Measurements from ENCODE around the gene SLC39A13.

Gene SLC39A13

DNA sequence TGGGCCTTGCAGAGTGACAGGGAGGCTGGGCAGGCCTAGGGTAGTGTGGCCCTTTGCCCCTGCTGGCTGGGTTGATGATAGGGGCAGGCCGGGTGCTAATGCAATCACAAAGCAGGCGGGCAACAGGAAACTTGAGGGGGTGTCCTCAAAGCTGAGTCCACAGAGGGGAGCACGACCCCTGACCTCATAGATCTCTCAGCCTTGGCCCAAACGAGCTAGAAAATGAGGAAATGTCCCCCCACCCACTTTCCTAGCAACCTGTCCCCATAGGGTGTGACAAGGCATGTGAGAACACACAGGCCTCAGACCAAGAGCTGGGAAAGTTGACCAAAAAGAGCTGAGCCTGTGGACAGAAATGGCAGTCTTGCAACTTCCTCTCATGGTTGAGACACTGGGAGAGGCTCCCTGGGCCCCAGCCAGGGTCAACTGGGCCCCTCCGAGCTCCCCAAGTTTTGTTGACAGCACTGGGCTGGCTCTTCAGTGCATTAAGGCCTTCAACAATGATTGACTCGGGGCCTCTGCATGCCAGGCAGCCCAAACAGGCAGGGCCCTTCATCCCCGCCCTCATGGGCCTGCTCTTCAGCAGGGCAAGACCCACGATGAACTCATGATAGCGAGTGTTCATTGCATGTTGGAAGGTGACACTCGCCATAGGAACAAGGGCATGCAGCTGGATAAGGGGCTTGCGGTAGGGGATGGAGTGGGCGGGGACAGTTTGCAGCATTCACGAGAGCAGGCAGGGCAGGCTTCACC lies 20.3 kb upstream of the SLC39A13 start:
- no peak for DNase-seq

DNA sequence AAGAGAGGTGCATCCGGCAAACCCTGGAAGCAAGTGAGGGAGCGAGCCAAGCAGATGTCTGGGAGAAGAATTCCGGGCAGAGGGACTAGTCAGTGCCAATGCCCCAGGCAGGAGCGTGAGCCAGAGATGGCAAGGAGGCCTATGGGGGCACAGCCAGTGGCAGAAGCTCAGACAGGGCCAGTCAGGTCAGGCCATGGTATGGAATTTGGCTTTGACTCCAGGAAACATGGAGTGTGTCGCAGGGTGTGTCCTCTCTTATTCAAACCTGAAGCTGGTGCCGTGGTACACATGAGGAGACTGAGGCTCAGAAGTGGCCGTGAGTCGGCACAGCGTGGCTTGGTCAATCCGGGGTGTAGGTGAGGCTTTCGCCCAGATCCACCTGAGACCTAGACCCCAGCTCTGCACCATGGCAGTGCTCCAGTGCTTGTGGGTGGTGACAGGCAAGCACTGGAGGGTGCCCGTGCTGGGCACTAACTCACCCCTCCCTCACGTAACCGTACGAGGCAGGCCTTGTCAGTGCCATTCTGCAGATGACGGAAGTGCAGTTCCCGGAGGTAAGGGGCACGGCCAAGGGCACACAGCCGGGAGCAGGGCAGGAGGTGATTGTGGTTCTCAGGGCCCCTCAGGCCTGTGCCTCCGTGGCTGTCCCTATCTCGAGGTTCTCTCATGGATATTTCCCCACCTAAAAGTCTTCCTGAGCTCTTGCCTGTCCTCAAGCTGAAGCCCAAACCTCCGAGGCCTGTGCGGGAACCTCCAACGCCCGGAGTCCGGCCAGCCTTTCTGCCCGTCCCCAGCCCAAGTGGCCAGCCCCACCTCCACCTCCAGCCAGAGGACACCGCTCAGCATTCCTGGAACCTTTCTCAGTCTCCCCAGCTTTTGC lies 19.5 kb upstream of the SLC39A13 start:
- no peak for DNase-seq

DNA sequence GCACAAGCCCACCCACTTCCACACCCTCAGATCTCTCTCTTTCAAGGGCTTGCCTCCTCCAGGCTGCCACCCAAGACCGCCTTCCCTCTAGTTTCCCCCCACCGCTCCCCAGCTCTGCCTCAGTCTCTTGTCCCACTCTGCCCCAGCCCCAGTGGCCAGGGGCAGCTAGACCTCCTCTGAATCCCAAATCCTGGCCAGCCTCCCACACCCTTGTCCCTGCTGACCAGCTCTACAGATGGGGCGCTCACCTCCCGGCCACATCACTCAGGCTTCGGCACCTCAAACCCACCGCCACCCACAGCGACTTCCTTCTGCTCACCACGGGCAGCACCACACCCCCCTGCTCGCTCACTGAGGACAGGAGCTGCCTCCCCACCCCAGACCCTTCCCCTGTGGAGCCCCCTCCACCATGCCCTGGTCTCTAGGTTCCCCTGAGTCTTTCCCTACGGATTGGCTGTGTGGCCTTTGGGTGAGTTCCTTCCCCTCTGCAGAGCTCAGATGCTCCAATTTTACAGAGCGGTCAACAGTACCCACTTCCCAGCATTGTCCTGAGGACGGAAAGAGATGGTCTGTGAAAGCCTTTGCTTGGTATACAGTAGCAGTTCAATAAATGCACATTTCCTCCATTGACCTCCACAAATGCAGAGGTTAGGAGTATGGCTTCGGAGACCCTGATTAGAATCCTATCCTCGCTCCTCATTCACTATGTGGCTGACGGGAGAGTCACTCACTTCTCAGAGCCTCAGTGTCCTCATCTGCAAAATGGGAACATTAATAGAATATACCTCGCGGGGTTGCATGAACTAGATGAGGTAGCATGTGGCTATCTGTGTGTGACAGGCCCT lies 18.6 kb upstream of the SLC39A13 start:
- DNase-seq, result no peak

DNA sequence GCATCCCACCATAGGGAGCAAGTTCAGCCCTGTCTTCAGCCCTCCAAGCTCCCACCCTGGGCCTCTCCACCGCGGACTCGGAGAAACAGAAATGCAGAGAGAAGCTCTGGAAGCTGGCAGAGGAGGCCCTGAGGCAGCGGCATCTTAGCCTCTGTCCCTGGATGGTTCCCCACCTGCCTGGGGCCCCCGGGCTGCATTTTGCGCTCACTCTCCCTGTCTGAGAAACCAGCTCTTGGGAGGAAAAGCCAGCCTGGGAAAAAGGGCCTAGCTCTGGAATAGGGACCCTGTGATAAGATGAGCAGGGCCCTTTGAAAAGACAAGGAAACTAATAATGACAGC lies 18.0 kb upstream of the SLC39A13 start:
- DNase-seq, result no peak

DNA sequence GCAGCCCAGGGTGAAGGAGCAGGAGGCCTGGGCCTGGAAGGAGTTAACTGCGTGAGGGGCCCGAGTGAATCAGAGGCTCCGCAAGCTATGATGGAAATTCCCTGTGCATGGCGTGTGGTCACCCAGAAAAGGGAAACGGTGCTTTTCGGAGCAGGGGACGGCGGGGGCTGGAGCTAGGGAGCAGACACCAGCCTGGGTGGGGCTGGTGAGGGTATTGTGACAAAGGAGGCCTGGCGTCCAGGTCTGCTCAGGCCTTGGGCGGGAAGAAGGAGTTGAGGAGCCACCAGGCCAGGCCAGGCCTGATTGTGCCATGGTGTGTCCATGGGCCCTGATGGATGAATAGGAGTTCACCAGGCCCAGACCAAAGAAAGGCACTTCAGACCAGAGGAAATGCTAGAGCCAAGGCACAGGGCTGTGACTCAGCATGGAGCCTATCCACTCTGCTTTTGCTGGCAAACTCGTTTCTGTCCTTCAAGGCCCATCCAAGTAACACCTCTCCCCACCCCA lies 17.3 kb upstream of the SLC39A13 start:
- DNase-seq, result peak; percentile 69

DNA sequence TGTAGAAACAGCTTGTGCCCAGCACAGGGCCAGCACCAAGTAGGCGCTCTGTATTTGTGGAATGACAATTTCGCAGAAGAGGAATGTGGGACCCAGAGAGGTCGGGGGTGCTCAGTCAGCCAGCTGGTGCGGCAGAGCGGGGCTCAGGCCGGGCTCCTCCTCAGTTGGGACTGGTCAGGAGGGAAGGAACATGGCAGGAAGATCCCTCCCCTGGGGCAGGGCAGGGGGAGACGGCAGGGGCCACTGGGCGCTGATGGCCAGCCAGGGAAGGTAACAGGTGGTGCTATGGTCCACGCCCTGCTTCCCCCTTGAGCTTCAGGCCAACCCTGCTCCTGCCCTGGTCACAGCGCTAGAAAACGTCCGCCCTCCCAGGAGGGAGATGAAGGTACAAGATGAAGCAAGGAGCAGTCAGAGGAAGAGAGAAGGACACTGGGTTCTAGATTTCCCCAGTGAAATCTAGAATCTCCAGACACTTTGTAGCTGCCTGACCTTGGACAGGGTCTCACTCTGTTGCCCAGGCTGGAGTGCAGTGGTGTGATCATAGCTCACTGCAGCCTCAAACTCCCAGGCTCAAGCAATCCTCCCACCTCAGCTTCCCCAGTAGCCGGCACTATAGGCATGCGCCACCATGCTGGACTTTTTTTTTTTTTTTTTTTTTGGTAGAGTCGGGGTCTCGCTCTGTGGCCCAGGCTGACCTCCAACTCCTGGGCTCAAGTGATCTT lies 16.5 kb upstream of the SLC39A13 start:
- no peak for DNase-seq

DNA sequence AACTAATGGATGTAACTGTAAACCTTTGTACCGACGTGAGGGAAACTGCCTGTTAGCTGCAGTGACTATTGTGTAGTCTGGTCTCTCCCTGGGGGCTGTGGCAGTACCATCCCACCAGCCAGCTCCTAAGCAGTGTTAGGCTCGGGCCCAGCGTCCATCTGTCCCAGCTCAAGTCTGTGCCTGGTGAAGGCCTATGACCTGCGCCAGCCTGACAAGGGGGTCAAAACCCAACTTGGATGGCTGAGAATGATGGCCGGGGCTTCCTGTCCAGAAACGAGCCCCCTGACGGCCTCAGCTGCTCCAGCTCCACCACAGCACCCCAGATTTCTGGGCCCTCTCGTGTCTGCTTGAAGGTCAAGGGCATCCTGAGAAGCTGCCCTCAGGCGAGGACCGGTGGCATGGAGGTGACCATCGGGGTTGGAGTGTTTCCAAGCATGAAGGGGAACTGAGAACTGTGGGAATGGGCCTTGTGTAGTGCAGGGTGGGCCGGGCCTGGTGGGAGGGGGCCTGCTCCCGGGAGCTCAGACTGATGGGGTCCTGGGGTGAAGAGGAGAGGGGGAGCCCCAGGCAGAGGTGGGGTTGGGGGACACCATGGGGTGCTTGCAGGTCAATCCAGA lies 15.7 kb upstream of the SLC39A13 start:
- no peak for DNase-seq

DNA sequence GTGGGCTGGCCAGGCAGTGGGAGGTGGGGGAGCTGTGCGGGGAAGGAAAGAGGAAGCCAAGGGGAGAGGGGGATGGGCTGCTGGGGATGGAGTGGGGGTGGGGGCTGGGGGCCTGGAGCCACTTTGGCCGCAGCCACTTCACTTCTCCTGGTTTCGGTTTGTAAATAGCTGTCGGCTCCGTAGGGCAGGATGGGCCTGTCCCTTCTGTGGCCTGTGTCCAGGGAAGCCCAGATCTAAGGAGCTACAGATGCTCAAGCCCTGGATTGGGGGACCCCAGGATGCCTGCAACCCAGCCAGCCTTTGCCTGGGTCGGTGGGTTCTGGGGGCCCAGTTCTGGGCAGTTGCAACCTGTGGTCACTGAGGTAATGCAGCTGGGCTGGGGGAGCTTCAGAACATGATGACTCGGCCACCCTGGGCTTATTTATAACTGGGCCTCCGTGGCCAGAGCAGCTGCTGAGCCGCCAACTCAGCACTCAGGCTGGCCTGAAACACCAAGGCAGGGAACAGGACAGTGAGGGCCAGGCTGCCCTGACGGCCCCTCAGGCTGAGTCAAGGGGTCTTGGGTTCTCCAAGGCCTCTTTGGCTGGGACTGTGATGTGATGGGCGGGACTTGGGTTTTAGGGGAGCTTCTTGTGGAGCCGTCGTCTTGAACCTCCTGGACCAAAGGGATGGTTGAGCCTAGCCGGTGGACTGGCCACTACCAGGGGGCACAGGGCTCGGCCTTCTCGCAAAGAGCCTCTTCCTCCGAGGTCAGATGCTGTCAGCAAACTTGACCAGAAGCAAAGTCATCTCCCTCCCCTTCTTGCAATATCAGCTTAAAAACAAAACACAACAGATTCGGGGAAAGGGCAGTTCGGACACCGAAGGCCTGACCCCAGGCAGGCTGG lies 15.0 kb upstream of the SLC39A13 start:
- DNase-seq, result peak; percentile 70

DNA sequence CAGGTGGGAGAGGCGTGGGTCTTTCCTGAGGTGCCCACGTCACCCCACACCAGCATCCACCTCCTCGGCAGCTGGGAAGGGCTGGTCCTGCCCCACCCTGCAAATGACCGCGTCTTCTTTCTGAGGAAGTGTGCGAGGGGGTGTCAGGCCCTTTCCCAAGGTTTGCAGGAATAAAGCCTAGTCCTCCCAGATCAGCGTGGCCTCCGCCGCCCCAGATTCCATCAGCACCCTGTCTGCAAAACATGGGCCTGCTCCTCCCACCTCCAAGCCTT lies 14.4 kb upstream of the SLC39A13 start:
- DNase-seq, result no peak

DNA sequence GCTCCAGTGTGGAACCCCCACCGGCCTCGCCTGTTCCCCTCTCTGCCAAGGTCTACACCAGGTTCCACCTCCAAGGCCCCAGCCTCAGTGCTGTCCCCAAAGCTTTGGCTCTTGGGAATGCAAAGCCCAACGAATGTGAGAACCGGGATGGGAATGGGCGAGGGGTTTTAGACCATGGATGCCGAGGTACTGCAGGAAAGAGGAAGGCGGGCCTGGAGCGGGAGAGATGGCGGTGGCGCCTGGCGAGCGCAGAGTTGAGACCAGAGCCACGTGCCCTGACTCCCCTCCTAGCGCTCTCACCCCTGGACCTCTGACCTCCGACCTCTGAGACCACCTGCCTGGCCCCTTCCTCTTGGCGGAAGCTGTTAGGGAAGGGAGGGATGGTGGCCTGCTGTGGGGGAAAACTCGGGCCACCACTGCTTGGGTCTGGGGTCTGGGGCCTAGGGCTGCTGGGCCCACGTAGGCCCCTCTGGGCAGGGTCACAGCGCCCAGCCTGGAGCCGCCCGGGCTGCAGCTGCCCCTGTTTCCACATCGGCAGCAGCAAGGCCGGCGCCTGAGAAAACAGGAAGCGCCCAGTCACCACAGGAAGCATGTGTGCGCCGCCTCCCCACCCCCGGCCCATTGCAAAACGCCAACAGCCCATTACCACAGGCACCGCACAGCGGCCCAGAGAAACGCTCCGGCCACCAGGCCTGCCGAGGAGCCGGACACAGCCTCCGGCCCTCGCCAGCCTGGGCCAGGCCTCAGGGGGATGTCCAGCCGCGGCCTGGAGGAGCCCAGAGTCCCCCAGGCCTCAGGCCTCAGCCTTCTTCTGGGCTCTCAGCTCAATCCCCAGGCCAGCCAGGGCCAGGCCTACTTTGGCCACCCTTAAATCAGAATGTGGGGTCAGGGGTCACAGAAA lies 13.8 kb upstream of the SLC39A13 start:
- no peak for DNase-seq

DNA sequence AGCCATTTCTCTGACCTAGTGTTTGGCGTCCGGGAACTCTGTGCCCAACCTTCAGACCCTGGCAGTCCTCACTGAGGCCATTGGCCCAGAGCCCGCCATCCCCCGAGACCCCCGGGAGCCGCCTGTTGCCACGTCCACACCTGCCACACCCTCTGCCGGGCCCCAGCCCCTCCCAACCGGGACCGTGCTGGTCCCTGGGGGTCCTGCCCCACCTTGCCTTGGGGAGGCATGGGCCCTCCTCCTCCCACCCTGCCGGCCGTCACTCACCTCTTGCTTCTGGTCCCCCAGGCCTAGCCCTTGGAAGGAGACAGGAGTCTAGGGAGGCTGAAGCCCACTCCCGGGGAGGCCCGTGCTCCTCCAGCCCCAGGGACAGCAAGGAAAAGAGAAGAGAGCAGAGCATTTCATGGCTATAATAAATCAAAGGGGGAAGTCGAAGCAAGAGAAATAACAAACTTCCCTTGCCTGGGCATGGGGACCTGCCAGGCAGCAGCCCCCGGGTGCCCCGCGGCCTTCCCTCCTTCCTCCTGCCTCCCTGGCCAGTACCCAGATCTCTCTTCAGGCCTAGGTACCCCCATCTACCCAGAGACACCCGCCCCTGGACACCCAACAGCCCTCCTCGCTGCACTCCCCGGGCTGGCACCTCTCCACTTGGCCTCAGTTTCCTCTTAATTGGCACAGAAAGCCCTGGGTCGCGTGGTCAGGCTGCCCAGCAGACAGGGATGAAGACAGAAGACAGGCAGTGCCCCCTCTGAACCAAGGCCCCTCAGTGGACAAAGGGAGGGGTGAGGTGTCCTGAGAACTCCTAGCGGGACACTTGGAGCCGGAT lies 13.0 kb upstream of the SLC39A13 start:
- no peak for DNase-seq

DNA sequence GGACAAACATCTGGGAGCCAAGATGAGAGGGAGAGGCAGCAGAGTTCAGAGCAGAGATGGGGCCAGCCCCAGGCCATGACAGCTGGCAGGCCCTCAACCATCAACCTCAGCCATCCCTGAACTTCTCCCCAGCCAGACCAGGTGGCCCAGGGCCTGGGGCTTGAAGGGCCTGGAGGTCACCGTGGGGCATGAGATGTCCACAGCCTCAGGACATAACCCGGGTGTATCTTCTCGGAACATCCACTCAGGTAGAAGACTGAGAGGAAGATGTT lies 12.4 kb upstream of the SLC39A13 start:
- no peak for DNase-seq

DNA sequence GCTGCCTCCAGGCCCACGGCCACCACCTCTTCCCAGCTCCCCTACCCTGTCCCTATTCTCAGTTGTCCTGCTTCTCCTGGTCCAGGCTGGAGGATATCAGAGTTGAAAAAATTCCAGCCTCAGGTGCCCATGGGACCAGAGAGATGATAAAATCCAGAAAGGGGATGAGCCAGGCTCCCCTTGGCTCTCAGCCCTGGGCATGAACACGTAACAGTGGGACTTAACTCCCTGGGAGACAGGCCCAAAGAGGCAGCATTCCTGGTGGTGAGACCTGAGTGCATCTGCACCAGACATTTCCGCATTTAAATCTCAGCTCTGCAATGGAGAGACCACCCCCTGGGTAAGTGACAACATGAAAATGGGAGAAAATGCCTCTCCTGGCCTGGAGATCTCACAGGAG lies 10.4 kb upstream of the SLC39A13 start:
- no peak for DNase-seq

DNA sequence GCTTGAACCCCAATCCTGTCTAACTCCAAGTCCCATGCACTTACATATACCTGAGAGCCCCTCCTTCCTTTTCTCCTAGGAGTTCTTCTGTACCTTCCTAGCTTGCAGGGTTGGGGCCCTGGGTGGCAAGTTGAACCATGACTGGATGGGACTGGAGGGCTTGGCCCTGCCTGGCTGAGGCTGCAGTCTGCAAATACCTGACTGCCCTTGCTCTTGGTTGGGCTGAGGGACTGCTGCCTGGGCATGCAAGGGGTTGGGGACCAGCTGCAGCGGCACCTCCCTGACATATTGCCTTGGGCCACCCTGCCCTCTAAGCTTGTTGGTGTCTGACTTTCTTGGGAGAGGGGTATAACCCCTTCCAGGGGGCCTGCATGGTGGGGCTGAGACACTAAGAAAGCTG lies 9.8 kb upstream of the SLC39A13 start:
- no peak for DNase-seq

DNA sequence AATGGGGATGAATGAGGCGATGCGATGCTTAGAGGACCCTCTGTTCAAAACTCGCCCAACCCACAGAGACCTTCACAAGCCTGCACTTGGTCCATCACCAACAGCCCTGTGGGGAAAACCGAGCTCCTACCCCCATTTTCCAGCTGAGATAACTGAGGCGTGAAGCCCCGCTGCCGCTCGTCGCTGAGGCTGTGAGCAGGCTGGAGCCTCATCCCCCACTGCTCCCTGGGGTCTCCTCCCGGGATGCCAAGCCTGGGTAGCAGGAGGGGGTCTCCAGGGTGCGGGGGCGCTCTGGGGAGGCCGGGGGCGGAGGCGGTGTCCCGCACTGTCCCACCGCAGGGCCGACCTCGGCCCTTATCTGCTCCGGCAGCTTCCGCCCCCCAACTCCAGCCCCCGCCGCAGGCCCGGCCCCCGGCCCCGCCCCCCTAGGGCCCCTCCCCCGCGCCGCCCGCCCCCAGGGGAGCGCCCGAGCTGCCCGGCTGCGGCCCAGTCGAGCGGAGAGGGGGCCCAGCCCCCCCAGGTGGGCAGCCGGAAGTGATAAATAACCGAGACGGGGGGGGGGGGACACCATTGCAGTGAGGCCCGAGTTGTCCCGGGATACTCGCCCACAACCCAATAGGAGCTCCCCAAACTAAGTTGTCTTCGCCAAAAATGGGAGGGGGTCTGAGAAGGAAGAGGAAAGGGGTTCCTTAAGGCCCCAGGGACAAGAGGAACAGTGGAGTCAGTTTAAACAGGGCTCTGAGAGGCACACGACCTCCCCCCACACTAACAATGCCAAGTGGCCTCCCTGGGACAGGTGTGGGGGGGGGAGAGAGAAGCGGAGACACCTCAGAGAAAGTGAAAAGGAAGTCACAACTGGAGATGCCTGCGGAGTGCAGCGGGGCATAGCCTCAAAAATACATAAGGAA lies 8.3 kb upstream of the SLC39A13 start:
- no peak for DNase-seq

DNA sequence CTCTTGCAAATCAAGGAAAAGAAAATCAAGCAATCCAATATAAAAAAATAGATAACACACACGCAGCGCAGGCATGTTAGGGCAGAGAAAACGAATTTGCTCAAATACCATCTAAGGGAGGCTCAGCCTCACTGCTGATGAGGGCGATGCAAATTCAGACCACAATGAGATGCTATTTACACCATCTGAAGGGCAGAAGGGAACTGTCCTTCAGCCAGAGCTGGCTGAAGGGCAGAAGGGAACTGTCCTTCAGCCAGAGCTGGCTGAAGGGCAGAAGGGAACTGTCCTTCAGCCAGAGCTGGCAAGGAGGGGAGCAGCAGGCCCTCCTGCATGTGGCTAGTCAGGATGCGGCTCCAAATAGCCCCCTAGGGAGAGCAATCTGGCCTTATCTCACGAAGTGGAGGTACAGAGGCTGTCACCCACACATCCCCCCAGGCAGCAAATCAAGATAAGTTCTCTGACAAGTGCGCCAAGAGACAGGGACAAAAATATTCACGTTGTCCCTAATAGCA lies 7.6 kb upstream of the SLC39A13 start:
- no peak for DNase-seq

DNA sequence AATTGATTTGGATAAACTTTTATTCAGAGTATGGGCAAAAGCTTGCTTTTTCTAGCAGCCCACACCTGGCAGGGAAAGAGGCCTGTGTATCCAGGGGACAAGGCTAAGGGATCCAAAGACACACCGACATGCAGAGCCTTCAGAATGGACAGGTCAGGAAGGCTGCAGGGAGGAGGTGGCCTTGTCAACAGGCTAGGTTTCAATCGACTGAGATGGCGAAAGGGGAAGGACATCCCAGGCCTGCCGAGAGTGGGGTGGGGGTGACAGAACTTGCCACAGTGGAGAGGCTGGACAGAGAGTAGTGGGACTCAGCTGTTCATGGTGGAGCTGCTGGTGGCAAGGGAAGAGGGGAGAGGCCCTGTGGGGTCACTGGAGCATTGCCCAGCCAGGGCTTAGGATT lies 5.3 kb upstream of the SLC39A13 start:
- no peak for DNase-seq

DNA sequence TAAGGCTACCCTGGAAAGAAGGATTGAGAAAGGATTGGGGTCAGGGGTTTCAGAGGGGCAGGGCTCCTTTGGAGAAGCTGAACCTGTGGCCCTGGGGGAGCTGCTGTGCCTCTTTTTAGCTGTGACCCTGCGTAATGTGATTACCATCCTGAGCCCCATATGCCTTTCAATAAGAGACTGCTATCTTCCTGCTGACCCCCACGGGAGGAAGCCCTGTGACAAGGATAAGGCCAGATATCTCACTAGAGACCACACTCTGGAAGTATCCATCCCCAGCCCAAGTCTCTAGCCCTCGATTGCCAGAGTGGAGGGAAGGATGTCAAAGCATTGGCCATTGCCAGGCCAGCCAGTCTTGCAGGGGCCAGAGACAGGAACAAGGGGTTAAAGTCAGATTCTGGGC lies 4.8 kb upstream of the SLC39A13 start:
- DNase-seq, result no peak

Measured in islet precursor cell (in vitro differentiated cells).